Coronary artery (tissue), 2 donors: ENCODE measurements around the gene MITF.

Experiments used
- DNase-seq: peaks from one replicate; pipeline ENCODE4 v3.0.0-alpha.2; 2017; ENCODE audit warnings: low spot score
- H3K27ac ChIP-seq, 2 donors: fragments of 200-600 bp; sonication (generic); one replicate each; pipeline ENCODE4 v1.5.1; 2016 to 2019
- H3K4me3 ChIP-seq: fragments of 200-600 bp; sonication (generic); 2 replicates; pipeline ENCODE4 v1.5.1; 2016; ENCODE audit warnings: mild to moderate bottlenecking, moderate library complexity
- TF ChIP-seq, protein P1 (sequence below): fragments of 200-600 bp; sonication (generic); IDR thresholded peaks from one replicate; pipeline ENCODE4 v1.5.1; 2019; ENCODE audit warnings: antibody characterized with exemption

The MITF gene

DNA sequence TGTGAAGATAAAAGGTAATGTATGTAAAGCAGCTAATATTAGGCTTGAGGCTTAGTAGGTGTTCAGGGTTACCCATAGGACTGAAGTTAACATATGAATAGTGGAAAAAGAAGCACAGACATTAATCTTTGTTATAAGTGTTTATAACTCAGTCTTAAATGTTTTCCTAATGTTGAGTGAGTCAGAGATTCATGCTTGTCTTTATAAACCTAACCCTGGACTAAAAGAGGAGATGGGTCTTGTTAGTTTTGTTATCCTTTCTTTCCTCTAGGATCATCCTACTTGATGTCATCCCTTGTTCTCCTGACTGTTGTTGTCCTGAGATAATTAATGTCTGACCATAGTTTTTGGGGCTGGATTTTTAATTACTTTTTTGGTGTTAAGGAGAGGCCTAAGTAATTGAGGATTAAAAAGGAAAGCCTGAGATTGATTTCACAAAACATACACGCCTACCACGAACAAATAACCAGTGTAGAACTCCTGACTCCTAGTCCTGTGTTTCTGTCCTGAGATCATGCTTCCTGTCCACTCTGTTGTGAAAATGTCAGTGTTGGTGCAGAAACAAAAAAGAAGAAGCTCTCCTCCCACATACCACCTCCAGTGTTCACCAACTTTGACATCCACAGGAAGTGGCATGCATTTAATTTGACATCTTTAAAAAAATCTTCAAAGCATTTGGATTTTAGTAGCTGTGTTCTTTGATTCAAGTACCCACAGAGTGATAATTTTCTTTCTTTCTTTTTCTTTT, 8.4 kb downstream of the MITF start:
- Histone ChIP-seq H3K4me3 (no peak overlapping the region), H3K27ac (peak overlapping the region; percentile 25 to 28)
- no peak for DNase-seq
- TF ChIP-seq, protein P1, sequence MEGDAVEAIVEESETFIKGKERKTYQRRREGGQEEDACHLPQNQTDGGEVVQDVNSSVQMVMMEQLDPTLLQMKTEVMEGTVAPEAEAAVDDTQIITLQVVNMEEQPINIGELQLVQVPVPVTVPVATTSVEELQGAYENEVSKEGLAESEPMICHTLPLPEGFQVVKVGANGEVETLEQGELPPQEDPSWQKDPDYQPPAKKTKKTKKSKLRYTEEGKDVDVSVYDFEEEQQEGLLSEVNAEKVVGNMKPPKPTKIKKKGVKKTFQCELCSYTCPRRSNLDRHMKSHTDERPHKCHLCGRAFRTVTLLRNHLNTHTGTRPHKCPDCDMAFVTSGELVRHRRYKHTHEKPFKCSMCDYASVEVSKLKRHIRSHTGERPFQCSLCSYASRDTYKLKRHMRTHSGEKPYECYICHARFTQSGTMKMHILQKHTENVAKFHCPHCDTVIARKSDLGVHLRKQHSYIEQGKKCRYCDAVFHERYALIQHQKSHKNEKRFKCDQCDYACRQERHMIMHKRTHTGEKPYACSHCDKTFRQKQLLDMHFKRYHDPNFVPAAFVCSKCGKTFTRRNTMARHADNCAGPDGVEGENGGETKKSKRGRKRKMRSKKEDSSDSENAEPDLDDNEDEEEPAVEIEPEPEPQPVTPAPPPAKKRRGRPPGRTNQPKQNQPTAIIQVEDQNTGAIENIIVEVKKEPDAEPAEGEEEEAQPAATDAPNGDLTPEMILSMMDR, result no peak

DNA sequence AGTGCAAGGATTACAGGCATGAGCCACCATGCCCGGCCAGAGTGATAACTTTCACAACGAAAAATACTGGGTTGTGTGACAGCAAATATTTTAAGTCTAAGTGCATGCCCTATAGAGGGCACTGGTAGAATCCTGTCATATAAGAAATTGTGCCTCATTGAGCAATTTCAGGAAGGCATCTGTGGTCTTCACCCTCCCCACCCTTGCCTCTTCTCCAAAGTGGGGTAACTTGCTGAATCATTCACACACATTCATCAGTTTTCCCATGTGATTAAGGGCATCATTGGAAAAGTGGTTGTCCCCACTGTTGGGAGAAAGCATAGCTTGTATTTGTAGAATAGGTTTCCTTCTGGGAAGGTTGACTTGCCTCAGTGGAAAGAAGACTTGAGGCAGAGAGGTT, 9.2 kb downstream of the MITF start:
- DNase-seq, result no peak
- TF ChIP-seq, protein P1, result no peak
- H3K4me3 ChIP-seq, result no peak overlapping the region
- H3K27ac ChIP-seq, result peak overlapping the region in 1 of 2 donors; percentile 6

DNA sequence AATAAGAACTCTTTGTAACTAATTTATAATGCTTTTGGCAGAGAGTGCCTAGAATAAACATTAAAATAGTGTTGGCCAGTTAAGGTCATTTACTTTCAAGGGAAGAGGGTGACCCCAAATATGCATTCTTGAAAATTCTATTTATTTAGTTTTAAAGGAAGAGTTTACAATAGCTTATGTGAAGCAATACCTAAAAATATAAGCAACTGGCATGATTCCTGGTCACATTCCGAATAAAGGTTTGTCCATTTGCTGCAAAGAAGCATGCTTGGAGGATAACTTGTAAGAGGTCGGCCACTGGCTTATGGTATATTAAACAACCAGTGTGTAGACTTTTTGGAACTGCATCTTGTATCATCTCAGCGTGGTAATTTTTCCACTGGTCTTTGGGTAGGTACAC, 10.2 kb downstream of the MITF start:
- TF ChIP-seq, protein P1, result no peak
- no peak overlapping the region for H3K4me3 ChIP-seq
- no peak for DNase-seq

DNA sequence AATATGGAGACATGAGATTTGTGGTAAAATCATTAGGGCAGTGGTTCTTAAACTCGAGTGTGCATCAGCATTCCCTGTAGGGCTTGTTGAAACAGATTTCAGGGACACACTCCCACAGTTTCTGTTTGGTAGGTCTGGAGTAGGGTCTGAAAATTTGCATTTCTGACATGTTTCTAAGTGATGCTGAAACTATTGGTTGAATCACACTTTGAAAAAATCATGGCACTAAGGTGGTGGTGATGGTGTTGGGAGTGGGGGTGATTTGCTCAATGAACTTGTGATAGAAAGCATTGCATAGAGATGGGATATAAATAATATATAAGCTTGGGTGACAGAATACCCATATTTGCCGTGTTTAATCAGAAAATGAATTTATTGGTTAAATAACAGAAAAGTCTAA, 11.3 kb downstream of the MITF start:
- TF ChIP-seq, protein P1, result no peak
- H3K27ac ChIP-seq, result peak overlapping the region in 1 of 2 donors; percentile 53

More for the DNA sequence above, 10.2 kb downstream of the MITF start:
- no peak overlapping the region for H3K27ac ChIP-seq

DNA sequence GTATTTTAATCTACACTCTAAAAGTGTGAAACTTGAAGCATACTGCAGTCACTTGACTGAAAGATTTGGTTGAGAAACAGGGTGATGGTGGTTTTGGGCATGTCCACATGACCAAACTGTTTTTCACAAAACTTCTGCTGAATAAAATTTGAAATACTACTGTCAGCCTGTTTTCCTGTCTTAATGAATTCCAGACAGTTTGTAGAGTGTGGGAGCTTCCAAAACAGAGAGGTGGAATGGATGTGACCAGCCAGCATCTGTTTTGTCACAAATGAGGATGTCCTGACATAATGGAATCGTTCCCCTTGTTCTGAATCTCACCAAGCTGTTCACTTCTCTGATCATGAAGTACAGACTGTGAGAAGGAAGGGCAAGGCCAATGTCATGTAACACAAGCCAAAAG, 11.8 kb downstream of the MITF start:
- no peak for DNase-seq
- Histone ChIP-seq H3K4me3 (no peak overlapping the region), H3K27ac (peak overlapping the region in 1 of 2 donors; percentile 53)
- TF ChIP-seq, protein P1, result no peak

More for the DNA sequence above, 11.3 kb downstream of the MITF start:
- H3K4me3 ChIP-seq, result no peak overlapping the region
- DNase-seq, result no peak

DNA sequence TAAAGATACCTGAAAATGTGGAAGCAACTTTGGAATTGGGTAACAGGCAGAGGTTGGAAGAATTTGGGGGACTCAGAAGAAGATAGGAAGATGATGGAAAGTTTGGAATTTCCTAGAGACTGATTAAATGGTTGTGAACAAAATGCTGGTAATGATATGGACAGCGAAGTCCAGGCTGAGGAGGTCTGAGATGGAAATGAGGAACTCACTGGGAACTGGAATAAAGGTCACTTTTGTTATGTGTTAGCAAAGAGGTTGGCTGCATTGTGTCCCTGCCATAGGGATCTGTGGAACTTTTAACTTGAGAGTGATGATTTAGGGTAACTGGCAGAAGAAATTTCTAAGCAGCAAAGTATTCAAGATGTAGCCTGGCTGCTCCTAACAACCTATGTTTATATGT, 13.0 kb downstream of the MITF start:
- H3K4me3 ChIP-seq, result no peak overlapping the region
- no peak for DNase-seq
- TF ChIP-seq, protein P1, result no peak
- no peak overlapping the region for H3K27ac ChIP-seq

DNA sequence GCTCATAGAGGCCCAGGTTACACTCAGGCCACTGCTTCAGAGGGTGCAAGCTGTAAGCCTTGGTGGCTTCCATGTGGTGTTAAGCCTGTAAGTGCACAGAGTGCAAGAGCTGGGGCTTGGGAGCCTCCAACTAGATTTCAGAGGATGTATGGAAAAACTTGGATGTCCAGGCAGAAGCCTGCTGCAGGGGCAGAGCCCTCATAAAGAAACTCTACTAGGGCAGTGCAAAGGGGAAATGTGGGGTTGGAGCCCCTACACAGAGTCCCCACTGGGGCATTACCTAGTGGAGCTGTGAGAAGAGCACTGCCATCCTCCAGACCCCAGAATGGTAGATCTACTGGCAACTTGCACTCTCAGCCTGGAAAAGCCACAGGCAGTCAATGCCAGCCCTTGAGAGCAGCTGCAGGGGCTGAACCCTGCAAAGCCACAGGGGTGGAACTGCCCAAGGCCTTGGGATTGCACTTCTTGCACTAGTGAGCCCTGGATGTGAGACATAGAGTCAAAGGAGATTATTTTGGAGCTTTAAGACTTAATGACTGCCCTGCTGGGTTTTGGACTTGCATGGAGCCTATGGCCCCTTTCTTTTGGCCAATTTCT, 14.0 kb downstream of the MITF start:
- no peak for DNase-seq
- TF ChIP-seq, protein P1, result no peak
- no peak overlapping the region for H3K27ac ChIP-seq
- H3K4me3 ChIP-seq, result no peak overlapping the region
